Ovary (tissue), 1 donor: ENCODE data around the gene ZNF362.

ENCODE experiments used
- EP300 ChIP-seq: sonication (generic); formaldehyde crosslinking; IDR thresholded peaks from one replicate; pipeline ENCODE4 v1.6.1; 2017; ENCODE audit warnings: antibody characterized with exemption
- POLR2A ChIP-seq: fragments of 450-650 bp; IDR thresholded peaks from one replicate; pipeline ENCODE4 v1.6.1; 2017; ENCODE audit warnings: antibody characterized with exemption, mild to moderate bottlenecking, moderate library complexity

DNA sequence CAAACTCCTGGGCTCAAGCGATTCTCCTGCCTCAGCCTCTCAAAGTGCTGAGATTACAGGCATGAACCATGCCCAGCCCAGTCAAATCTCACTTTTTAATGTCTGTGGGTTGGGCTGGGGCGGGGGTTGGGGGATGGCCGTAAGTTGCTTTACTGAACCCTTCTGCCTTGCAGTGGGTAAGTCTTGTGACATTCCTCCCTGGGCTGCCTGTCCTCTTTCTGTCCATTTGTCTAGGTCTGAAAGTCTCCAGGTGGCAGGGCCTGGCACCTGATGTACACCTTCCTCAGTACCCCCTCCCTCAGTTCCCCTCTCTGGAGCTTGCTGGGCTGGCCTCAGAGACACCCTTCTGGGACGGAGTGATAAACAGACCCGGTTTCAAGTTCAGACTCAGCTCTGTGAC is 13.3 kb downstream of the ZNF362 start:
- TF ChIP-seq POLR2A, result no peak
- TF ChIP-seq EP300, result no peak
